GM21528 (cell line): ENCODE measurements around the gene SLIT2.

Experiments used
- ATAC-seq: cut with Tn5 transposase; IDR thresholded peaks from one replicate; pipeline ENCODE4 v1.9.1; 2021; ENCODE audit warnings: mild to moderate bottlenecking, moderate library complexity; ENCODE audit not compliant: unreplicated experiment, low FRiP score

The SLIT2 gene

DNA sequence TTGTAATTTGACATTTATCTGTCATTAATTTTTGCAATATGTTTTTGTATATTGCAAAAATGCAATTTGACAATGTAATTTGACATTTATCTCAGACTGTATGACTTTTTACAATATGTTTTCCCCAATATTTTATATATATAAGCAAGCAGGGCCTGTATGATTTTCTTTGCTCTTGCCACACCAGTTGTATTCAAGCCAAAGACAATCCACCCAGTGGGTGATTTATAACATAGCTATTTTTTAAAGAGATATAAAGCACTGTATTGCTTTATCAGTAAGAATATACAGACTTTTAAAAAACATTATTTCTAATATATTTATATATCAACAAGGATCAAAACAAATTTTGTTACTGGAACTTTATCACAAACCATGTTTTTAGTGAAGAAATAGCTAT is 47.3 kb downstream of the SLIT2 start:
- no peak for ATAC-seq

GRCh38 chr4:20299515-20299914 is 47.8 kb downstream of the SLIT2 start:
- no peak for ATAC-seq

DNA sequence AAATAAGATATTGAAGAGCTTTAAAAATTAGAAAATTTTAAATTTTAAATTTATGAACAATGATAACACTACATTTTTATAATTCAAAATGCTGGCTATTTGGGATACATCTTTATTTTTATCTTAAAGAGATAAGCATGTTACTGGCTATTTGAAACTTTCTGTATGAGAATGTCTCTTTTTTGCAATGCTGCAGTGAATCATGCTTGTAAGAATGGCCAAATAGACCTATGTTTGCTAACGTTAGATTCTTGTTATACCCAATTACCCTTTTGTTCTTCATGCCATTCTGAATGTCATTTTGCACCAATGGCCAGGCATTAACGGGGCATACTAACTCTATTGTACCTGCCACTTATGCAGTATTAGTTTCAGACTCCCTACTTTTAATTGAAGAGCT is 49.5 kb downstream of the SLIT2 start:
- ATAC-seq: no peak
